ENCODE results near the gene TRABD.

TRABD gene

DNA sequence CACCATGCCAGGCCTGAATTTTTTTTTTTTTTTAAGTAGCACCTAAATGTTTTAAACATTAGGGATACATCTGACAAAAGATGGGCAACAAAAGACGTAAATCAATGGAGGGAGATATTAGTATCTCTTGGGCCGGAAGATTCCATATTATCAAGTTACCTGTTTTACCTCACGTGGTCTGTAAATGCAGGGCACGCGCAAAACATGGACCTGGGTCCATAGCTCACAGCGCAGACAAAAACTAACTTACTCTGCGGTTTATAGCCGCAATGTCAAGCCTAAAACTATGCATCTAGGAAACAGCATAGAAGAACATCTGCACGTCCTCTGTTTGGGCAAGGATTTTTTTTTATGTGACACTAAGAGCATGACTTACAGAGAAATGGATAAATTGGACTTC, 46.7 kb upstream of the TRABD start:
- no peak overlapping the region for H3K4me2 ChIP-seq (ENCODE audit: insufficient read depth, low read length)
- no peak for ATAC-seq (ENCODE audit: insufficient read depth, low read depth)

DNA sequence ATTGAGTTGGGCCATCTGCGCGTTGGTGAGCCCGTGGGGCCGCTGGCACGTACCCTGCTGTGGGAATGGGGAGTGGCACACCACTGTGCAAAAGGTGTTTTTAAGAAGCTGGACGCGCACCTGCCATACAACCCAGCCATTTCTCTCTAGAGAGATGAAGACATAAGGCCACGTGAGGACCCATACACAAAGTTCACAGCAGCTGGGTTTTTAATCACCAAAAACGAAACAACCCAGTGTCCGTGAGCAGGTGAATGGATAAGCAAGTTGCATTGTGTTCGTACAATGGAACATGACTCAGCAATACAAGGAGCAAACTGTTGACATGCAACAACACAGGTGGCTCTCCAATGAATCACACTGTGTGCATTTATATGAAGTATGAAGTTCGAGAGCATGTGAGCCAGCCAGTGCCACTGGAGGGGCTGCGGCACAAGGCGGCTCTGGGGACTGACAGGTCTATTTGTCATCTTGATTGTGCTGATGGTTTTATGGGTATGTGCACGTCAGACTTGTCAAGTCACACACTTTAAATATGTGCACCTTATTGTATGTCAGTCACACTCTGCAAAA, 45.8 kb upstream of the TRABD start:
- Histone ChIP-seq H3K4me2 (ENCODE audit: insufficient read depth, low read length) (no peak overlapping the region), H3K27me3 (ENCODE audit: insufficient read depth, low read length, poor library complexity) (peaks cover 9% of the 10 kb centered on the region), H3K9me3 (ENCODE audit: insufficient read depth, low read length, severe bottlenecking) (no peaks in the 10 kb centered on the region), H3K27ac (ENCODE audit: low read length) (no peak overlapping the region), H2AFZ (ENCODE audit: low read depth, low read length) (no peak overlapping the region), H3K4me1 (ENCODE audit: insufficient read depth, low read length) (no peaks in the 10 kb centered on the region), H3K9ac (ENCODE audit: low read depth, low read length) (no peak overlapping the region), H3K4me3 (ENCODE audit: low read depth in 1 of 2, low read length in 2 of 2) (no peak overlapping the region), H3K79me2 (ENCODE audit: insufficient read depth, low read length) (no peaks in the 10 kb centered on the region), H4K20me1 (ENCODE audit: insufficient read depth, low read length) (no peaks in the 10 kb centered on the region), H3K36me3 (ENCODE audit: insufficient read depth, low read length) (no peaks in the 10 kb centered on the region)
- DNase-seq, result no peak
- TF ChIP-seq, protein P1, sequence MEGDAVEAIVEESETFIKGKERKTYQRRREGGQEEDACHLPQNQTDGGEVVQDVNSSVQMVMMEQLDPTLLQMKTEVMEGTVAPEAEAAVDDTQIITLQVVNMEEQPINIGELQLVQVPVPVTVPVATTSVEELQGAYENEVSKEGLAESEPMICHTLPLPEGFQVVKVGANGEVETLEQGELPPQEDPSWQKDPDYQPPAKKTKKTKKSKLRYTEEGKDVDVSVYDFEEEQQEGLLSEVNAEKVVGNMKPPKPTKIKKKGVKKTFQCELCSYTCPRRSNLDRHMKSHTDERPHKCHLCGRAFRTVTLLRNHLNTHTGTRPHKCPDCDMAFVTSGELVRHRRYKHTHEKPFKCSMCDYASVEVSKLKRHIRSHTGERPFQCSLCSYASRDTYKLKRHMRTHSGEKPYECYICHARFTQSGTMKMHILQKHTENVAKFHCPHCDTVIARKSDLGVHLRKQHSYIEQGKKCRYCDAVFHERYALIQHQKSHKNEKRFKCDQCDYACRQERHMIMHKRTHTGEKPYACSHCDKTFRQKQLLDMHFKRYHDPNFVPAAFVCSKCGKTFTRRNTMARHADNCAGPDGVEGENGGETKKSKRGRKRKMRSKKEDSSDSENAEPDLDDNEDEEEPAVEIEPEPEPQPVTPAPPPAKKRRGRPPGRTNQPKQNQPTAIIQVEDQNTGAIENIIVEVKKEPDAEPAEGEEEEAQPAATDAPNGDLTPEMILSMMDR (IDR thresholded peaks at IDR 0.05; ENCODE audit: borderline replicate concordance, extremely low read depth, low read length, poor library complexity, severe bottlenecking), result no peak
- no peak for ATAC-seq (ENCODE audit: insufficient read depth, low read depth)

More for the DNA sequence above, 46.7 kb upstream of the TRABD start:
- Histone ChIP-seq H3K9ac (ENCODE audit: low read depth, low read length) (no peak overlapping the region), H3K4me3 (ENCODE audit: low read depth in 1 of 2, low read length in 2 of 2) (no peak overlapping the region), H3K36me3 (ENCODE audit: insufficient read depth, low read length) (no peaks in the 10 kb centered on the region), H3K9me3 (ENCODE audit: insufficient read depth, low read length, severe bottlenecking) (no peaks in the 10 kb centered on the region), H4K20me1 (ENCODE audit: insufficient read depth, low read length) (no peaks in the 10 kb centered on the region), H3K4me1 (ENCODE audit: insufficient read depth, low read length) (no peaks in the 10 kb centered on the region), H3K79me2 (ENCODE audit: insufficient read depth, low read length) (no peaks in the 10 kb centered on the region), H3K27ac (ENCODE audit: low read length) (no peak overlapping the region), H3K27me3 (ENCODE audit: insufficient read depth, low read length, poor library complexity) (peaks cover 11% of the 10 kb centered on the region), H2AFZ (ENCODE audit: low read depth, low read length) (no peak overlapping the region)
- TF ChIP-seq, protein P1 (IDR thresholded peaks at IDR 0.05; ENCODE audit: borderline replicate concordance, extremely low read depth, low read length, poor library complexity, severe bottlenecking), result no peak
- no peak for TF ChIP-seq EZH2 (IDR thresholded peaks at IDR 0.05; ENCODE audit: borderline replicate concordance, low read depth, low read length, severe bottlenecking)
- no peak for DNase-seq

DNA sequence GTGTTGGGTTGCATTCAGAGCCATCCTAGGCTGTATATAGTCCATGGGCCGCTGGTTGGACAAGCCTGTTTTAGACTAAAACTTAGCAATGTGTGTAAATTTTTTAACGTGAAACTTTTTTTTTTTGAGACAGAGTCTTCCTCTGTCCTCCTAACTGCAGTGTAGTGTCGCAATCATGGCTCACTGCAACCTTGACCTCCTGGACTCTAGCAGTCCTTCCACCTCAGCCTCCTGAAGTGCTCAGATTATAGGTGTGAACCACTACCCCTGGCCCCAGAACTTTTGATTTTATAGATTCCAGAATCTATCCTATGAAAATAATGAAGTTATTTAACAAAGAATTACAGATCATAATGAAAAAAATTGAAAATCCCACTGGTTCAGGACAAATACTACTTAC, 45.1 kb upstream of the TRABD start:
- no peak for DNase-seq
- Histone ChIP-seq H2AFZ (ENCODE audit: low read depth, low read length) (no peak overlapping the region), H3K4me1 (ENCODE audit: insufficient read depth, low read length) (no peaks in the 10 kb centered on the region), H3K27me3 (ENCODE audit: insufficient read depth, low read length, poor library complexity) (peaks cover 9% of the 10 kb centered on the region), H3K4me2 (ENCODE audit: insufficient read depth, low read length) (no peak overlapping the region), H3K36me3 (ENCODE audit: insufficient read depth, low read length) (no peaks in the 10 kb centered on the region), H3K9ac (ENCODE audit: low read depth, low read length) (no peak overlapping the region), H3K27ac (ENCODE audit: low read length) (no peak overlapping the region), H3K79me2 (ENCODE audit: insufficient read depth, low read length) (no peaks in the 10 kb centered on the region), H3K9me3 (ENCODE audit: insufficient read depth, low read length, severe bottlenecking) (no peaks in the 10 kb centered on the region), H4K20me1 (ENCODE audit: insufficient read depth, low read length) (no peaks in the 10 kb centered on the region), H3K4me3 (ENCODE audit: low read depth in 1 of 2, low read length in 2 of 2) (no peak overlapping the region)
- ATAC-seq (ENCODE audit: insufficient read depth, low read depth), result no peak
- TF ChIP-seq, protein P1 (IDR thresholded peaks at IDR 0.05; ENCODE audit: borderline replicate concordance, extremely low read depth, low read length, poor library complexity, severe bottlenecking), result no peak
- TF ChIP-seq EZH2 (IDR thresholded peaks at IDR 0.05; ENCODE audit: borderline replicate concordance, low read depth, low read length, severe bottlenecking), result no peak

DNA sequence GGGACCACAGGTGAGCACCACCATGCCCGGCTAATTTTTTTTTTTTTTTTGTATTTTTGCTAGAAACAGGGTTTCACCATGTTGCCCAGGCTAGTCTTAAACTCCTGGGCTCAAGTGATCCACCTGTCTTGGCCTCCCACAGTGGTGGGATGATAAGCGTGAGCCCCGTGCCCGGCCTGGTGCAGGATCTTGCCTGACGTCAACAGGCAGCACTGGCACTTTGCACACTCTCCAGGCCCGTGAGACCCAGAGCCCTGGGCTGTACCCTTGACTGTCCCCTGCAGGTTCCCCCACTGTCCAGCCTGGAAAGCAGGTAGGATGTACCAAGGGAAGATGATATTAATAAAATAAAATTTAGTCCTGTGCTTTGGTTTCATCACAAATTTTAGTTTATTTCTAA, 44.3 kb upstream of the TRABD start:
- Histone ChIP-seq H3K4me3 (ENCODE audit: low read depth in 1 of 2, low read length in 2 of 2) (no peak overlapping the region), H3K27me3 (ENCODE audit: insufficient read depth, low read length, poor library complexity) (peaks cover 2% of the 10 kb centered on the region), H3K4me1 (ENCODE audit: insufficient read depth, low read length) (no peaks in the 10 kb centered on the region), H4K20me1 (ENCODE audit: insufficient read depth, low read length) (no peaks in the 10 kb centered on the region), H3K4me2 (ENCODE audit: insufficient read depth, low read length) (no peak overlapping the region), H3K27ac (ENCODE audit: low read length) (no peak overlapping the region), H3K9ac (ENCODE audit: low read depth, low read length) (no peak overlapping the region), H2AFZ (ENCODE audit: low read depth, low read length) (no peak overlapping the region), H3K9me3 (ENCODE audit: insufficient read depth, low read length, severe bottlenecking) (no peaks in the 10 kb centered on the region), H3K36me3 (ENCODE audit: insufficient read depth, low read length) (no peaks in the 10 kb centered on the region), H3K79me2 (ENCODE audit: insufficient read depth, low read length) (no peaks in the 10 kb centered on the region)
- ATAC-seq (ENCODE audit: insufficient read depth, low read depth) (no peak), DNase-seq (no peak)
- no peak for TF ChIP-seq EZH2 (IDR thresholded peaks at IDR 0.05; ENCODE audit: borderline replicate concordance, low read depth, low read length, severe bottlenecking)
- TF ChIP-seq, protein P1 (IDR thresholded peaks at IDR 0.05; ENCODE audit: borderline replicate concordance, extremely low read depth, low read length, poor library complexity, severe bottlenecking), result no peak
